Lower leg skin (tissue), 4 donors: ENCODE data around the gene C1orf105. TPM values are rescaled to one million over a fixed set of nuclear protein-coding genes. Genes with fewer than 3 reads are reported as not detected.

Source experiments
- DNase-seq, 2 donors: peaks; one replicate each; pipeline ENCODE4 v3.0.0-alpha.2; 2019; ENCODE audit warnings: low spot score in 2 of 2
- H3K4me3 ChIP-seq: fragments of 200-600 bp; sonication (generic); 2 replicates; pipeline ENCODE4 v1.5.1; 2017; ENCODE audit warnings: mild to moderate bottlenecking, low read depth; ENCODE audit not compliant: poor library complexity, severe bottlenecking
- POLR2A ChIP-seq, 2 donors: fragments of 450-650 bp; IDR thresholded peaks; one replicate each; pipeline ENCODE4 v1.6.1; 2016 to 2017; ENCODE audit warnings: antibody characterized with exemption in 2 of 2, mild to moderate bottlenecking in 1 of 2, moderate library complexity in 1 of 2
- WGBS, 2 donors: methylation state at CpG; one replicate each; pipeline ENCODE4 v1.1.5; 2018; 5-methylcytosine and 5-hydroxymethylcytosine counted together
- intact Hi-C: fragments of 100-400 bp; cut with DNase I; formaldehyde crosslinking; loops from one replicate; pipeline ENCODE4 v1.15.0; 2023; ENCODE audit warnings: low total_unique reads
- total RNA-seq, 4 donors: library from RNA; depleted of rRNA; stranded (reverse); fragments of >200 nt; gene quantifications; one replicate each; pipeline ENCODE4 v1.1.0, GENCODE V29; 2016
- TF ChIP-seq, protein P1 (sequence below), 3 donors: fragments of 450-650 bp; IDR thresholded peaks; one replicate each; pipeline ENCODE4 v1.5.1; 2016; ENCODE audit warnings: antibody characterized with exemption in 3 of 3, mild to moderate bottlenecking in 3 of 3, moderate library complexity in 2 of 3

Gene C1orf105
- total RNA-seq, 4 donors from 2014 or later = 2.1 to 4.6 (median 3.0) TPM; not detected in 1

- no peak for DNase-seq
- TF ChIP-seq, protein P1, sequence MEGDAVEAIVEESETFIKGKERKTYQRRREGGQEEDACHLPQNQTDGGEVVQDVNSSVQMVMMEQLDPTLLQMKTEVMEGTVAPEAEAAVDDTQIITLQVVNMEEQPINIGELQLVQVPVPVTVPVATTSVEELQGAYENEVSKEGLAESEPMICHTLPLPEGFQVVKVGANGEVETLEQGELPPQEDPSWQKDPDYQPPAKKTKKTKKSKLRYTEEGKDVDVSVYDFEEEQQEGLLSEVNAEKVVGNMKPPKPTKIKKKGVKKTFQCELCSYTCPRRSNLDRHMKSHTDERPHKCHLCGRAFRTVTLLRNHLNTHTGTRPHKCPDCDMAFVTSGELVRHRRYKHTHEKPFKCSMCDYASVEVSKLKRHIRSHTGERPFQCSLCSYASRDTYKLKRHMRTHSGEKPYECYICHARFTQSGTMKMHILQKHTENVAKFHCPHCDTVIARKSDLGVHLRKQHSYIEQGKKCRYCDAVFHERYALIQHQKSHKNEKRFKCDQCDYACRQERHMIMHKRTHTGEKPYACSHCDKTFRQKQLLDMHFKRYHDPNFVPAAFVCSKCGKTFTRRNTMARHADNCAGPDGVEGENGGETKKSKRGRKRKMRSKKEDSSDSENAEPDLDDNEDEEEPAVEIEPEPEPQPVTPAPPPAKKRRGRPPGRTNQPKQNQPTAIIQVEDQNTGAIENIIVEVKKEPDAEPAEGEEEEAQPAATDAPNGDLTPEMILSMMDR (IDR thresholded peaks at IDR 0.05) = no peak
- TF ChIP-seq POLR2A (IDR thresholded peaks at IDR 0.05) = no peak
- intact Hi-C loops = no loop called here
- no peak overlapping the region for H3K4me3 ChIP-seq
These were observed 6.2 kb upstream of the C1orf105 start for GRCh38 chr1:172414331-172414730.

- no peak for DNase-seq
- no peak overlapping the region for H3K4me3 ChIP-seq
- intact Hi-C loops = no loop called here
- TF ChIP-seq, protein P1 (IDR thresholded peaks at IDR 0.05) = no peak
- TF ChIP-seq POLR2A (IDR thresholded peaks at IDR 0.05) = no peak
- 74 to 76% methylated on average over 4 of the region's 4 CpGs for WGBS, 2 donors
These were observed 3.9 kb upstream of the C1orf105 start for GRCh38 chr1:172416496-172417035.

DNA sequence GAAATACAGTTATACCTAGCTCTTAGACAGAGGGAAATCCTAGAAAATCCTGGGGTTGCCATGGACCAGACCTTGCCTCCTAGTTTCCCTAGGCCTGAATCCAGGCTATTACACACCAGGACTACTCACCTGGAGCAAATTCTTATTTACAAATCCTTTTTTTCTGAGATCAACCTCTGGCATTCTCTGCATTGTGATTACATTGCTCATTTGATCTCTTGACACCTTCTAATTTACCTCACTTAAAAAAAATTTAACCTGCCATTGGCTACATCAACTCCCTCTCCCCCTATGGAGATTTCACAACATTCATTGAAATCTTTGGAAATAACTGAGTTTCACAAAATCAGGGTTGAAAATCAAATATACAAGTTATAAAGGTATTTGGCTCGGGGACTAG is 2.9 kb upstream of the C1orf105 start:
- intact Hi-C loops = no loop called here

DNA sequence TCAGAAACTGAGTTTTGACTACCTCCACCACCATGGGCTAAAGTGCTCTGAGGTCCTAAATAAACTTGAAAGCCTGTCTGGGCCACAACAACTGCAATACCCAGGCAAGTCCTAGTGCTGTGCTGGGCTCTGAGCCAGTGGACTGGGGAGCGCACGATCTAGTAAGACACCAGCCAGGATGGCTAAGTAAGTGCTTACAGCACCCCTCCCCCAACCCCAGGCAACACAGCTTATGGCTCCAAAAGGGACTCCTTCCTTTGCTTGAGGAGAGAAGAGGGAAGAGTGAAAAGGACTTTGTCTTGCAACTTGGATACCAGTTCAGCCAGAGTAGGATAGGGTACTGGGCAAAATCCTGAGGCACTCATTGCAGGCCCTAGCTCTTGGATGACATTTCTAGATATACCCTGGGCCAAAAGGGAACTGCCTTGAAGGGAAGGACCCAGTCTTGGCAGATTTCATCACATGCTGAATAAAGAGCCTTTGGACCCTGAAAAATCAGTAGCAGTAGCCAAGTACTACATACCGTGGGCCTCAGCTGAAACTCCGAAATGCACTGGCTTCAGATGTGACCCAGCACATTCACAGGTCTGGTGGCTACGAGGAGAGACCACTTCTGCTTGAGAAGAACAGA is 1.6 kb downstream of the C1orf105 start:
- TF ChIP-seq, protein P1 (IDR thresholded peaks at IDR 0.05) = no peak
- TF ChIP-seq POLR2A (IDR thresholded peaks at IDR 0.05) = no peak
- WGBS, 2 donors = 67 to 68% methylated on average over 5 of the region's 5 CpGs
- no peak overlapping the region for H3K4me3 ChIP-seq
- DNase-seq = no peak
- intact Hi-C loops = no loop called here

More for the DNA sequence above, 2.9 kb upstream of the C1orf105 start:
- H3K4me3 ChIP-seq = no peak overlapping the region
- WGBS, 2 donors = 100% methylated on average over 1 of the region's 1 CpG
- DNase-seq = no peak
- TF ChIP-seq POLR2A (IDR thresholded peaks at IDR 0.05) = no peak
- TF ChIP-seq, protein P1 (IDR thresholded peaks at IDR 0.05) = no peak

DNA sequence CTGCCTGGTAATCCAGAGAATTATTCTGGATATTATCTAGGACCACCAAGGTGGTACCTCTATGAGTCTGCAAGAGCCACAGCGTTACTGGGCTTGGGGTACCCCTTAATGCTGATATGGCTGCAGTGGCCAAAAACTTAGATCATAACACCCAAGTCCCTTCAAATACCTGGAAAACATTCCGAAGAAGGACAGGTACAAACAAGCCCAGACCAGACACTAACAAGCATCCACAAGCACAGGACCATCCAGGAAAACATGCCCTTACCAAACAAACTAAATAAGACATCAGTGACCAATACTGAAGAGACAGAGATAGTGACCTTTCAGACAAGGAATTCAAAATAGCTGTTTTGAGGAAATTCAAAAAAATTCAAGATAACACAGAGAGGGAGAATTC is 2.9 kb downstream of the C1orf105 start:
- WGBS, 2 donors = 77 to 84% methylated on average over 2 of the region's 2 CpGs
- intact Hi-C loops = no loop called here
- no peak for TF ChIP-seq POLR2A (IDR thresholded peaks at IDR 0.05)
- TF ChIP-seq, protein P1 (IDR thresholded peaks at IDR 0.05) = no peak
- no peak overlapping the region for H3K4me3 ChIP-seq
- DNase-seq = no peak

- TF ChIP-seq, protein P1 (IDR thresholded peaks at IDR 0.05) = no peak
- TF ChIP-seq POLR2A (IDR thresholded peaks at IDR 0.05) = no peak
- intact Hi-C loops = no loop called here
- H3K4me3 ChIP-seq = no peak overlapping the region
- DNase-seq = no peak
- WGBS, 2 donors = 49% methylated on average over 3 of the region's 3 CpGs
These were observed 4.9 kb downstream of the C1orf105 start for GRCh38 chr1:172425339-172425738.
